HEK293 (cell line): ENCODE measurements around the gene RHOT2.

Source experiments
- BCL11B ChIP-seq: fragments of 450-650 bp; formaldehyde crosslinking; IDR thresholded peaks from 2 replicates; pipeline ENCODE4 v1.5.1; 2016; ENCODE audit warnings: low read depth, missing biosample characterization, missing genetic modification characterization
- CTCF ChIP-seq: fragments of 450-650 bp; formaldehyde crosslinking; IDR thresholded peaks from 2 replicates; pipeline ENCODE4 v1.5.1; 2016; ENCODE audit warnings: missing biosample characterization, missing genetic modification characterization
- GLI2 ChIP-seq: fragments of 450-650 bp; formaldehyde crosslinking; IDR thresholded peaks from 2 replicates; pipeline ENCODE4; 2017; ENCODE audit warnings: missing biosample characterization, missing genetic modification characterization, low read depth, borderline replicate concordance
- GLIS2 ChIP-seq: fragments of 450-650 bp; formaldehyde crosslinking; IDR thresholded peaks from 2 replicates; pipeline ENCODE4 v1.5.1; 2016; ENCODE audit warnings: missing biosample characterization, missing genetic modification characterization
- KLF8 ChIP-seq: fragments of 450-650 bp; formaldehyde crosslinking; IDR thresholded peaks from 2 replicates; pipeline ENCODE4 v1.5.1; 2016; ENCODE audit warnings: missing biosample characterization, missing genetic modification characterization
- OSR2 ChIP-seq: fragments of 450-650 bp; formaldehyde crosslinking; IDR thresholded peaks from 2 replicates; pipeline ENCODE4 v1.5.1; 2016; ENCODE audit warnings: missing biosample characterization, missing genetic modification characterization
- PRDM1 ChIP-seq: fragments of 450-650 bp; formaldehyde crosslinking; IDR thresholded peaks from 2 replicates; pipeline ENCODE4; 2016; ENCODE audit warnings: missing biosample characterization, missing genetic modification characterization
- PRDM10 ChIP-seq: fragments of 450-650 bp; formaldehyde crosslinking; IDR thresholded peaks from 2 replicates; pipeline ENCODE4 v1.5.1; 2016; ENCODE audit warnings: missing biosample characterization, missing genetic modification characterization
- SALL2 ChIP-seq: fragments of 450-650 bp; formaldehyde crosslinking; IDR thresholded peaks from 2 replicates; pipeline ENCODE4 v1.5.0; 2017; ENCODE audit warnings: missing biosample characterization, mild to moderate bottlenecking, missing genetic modification characterization, borderline replicate concordance
- SP7 ChIP-seq: fragments of 450-650 bp; formaldehyde crosslinking; IDR thresholded peaks from 2 replicates; pipeline ENCODE4 v1.5.1; 2016; ENCODE audit warnings: missing biosample characterization, missing genetic modification characterization
- TCF7L2 ChIP-seq: IDR thresholded peaks from 2 replicates; pipeline ENCODE4 v1.6.1; 2011; ENCODE audit warnings: low read depth, mild to moderate bottlenecking, inconsistent platforms, low read length, moderate library complexity, borderline replicate concordance
- ZBTB8A ChIP-seq: fragments of 450-650 bp; formaldehyde crosslinking; IDR thresholded peaks from 2 replicates; pipeline ENCODE4 v1.5.1; 2016; ENCODE audit warnings: missing biosample characterization, missing genetic modification characterization
- ZNF19 ChIP-seq: fragments of 450-650 bp; formaldehyde crosslinking; IDR thresholded peaks from 2 replicates; pipeline ENCODE4; 2016; ENCODE audit warnings: missing biosample characterization, missing genetic modification characterization, low read depth
- ZNF202 ChIP-seq: fragments of 450-650 bp; formaldehyde crosslinking; IDR thresholded peaks from 2 replicates; pipeline ENCODE4 v1.5.1; 2016; ENCODE audit warnings: missing biosample characterization, missing genetic modification characterization, borderline replicate concordance
- ZNF214 ChIP-seq: fragments of 450-650 bp; formaldehyde crosslinking; IDR thresholded peaks from 2 replicates; pipeline ENCODE4 v1.5.1; 2017; ENCODE audit warnings: missing biosample characterization, mild to moderate bottlenecking, missing genetic modification characterization, borderline replicate concordance
- ZNF248 ChIP-seq: fragments of 450-650 bp; formaldehyde crosslinking; IDR thresholded peaks from 2 replicates; pipeline ENCODE4 v1.5.1; 2017; ENCODE audit warnings: missing biosample characterization, missing genetic modification characterization
- ZNF324 ChIP-seq: fragments of 450-650 bp; formaldehyde crosslinking; IDR thresholded peaks from 2 replicates; pipeline ENCODE4 v1.5.1; 2016; ENCODE audit warnings: missing biosample characterization, missing genetic modification characterization
- ZNF37A ChIP-seq: fragments of 450-650 bp; IDR thresholded peaks from 2 replicates; pipeline ENCODE4 v1.5.1; 2018; ENCODE audit warnings: missing biosample characterization, missing genetic modification characterization
- ZNF391 ChIP-seq: fragments of 450-650 bp; formaldehyde crosslinking; IDR thresholded peaks from 2 replicates; pipeline ENCODE4 v1.5.1; 2016; ENCODE audit warnings: low read depth, missing biosample characterization, missing genetic modification characterization, borderline replicate concordance
- ZNF473 ChIP-seq: fragments of 450-650 bp; formaldehyde crosslinking; IDR thresholded peaks from 2 replicates; pipeline ENCODE4 v1.5.1; 2017; ENCODE audit warnings: missing biosample characterization, missing genetic modification characterization
- ZNF48 ChIP-seq: fragments of 450-650 bp; formaldehyde crosslinking; IDR thresholded peaks from 2 replicates; pipeline ENCODE4 v1.5.1; 2016; ENCODE audit warnings: missing biosample characterization, missing genetic modification characterization
- ZNF488 ChIP-seq: fragments of 450-650 bp; formaldehyde crosslinking; IDR thresholded peaks from 2 replicates; pipeline ENCODE4 v1.5.1; 2016; ENCODE audit warnings: missing biosample characterization, missing genetic modification characterization
- ZNF544 ChIP-seq: fragments of 450-650 bp; formaldehyde crosslinking; IDR thresholded peaks from 2 replicates; pipeline ENCODE4 v1.5.0; 2017; ENCODE audit warnings: missing biosample characterization, missing genetic modification characterization
- ZNF561 ChIP-seq: fragments of 450-650 bp; IDR thresholded peaks from 2 replicates; pipeline ENCODE4 v1.5.1; 2018; ENCODE audit warnings: missing biosample characterization, missing genetic modification characterization, borderline replicate concordance
- ZNF596 ChIP-seq: fragments of 450-650 bp; IDR thresholded peaks from 2 replicates; pipeline ENCODE4 v1.5.0; 2018; ENCODE audit warnings: missing biosample characterization, mild to moderate bottlenecking, missing genetic modification characterization, moderate library complexity
- ZNF623 ChIP-seq: fragments of 450-650 bp; formaldehyde crosslinking; IDR thresholded peaks from 2 replicates; pipeline ENCODE4 v1.5.1; 2016; ENCODE audit warnings: missing biosample characterization, missing genetic modification characterization
- ZNF654 ChIP-seq: fragments of 450-650 bp; formaldehyde crosslinking; IDR thresholded peaks from 2 replicates; pipeline ENCODE4 v1.5.1; 2016; ENCODE audit warnings: low read depth, missing biosample characterization, missing genetic modification characterization
- ZNF704 ChIP-seq: fragments of 450-650 bp; formaldehyde crosslinking; IDR thresholded peaks from 2 replicates; pipeline ENCODE4 v1.5.1; 2016; ENCODE audit warnings: missing biosample characterization, missing genetic modification characterization
- ZNF785 ChIP-seq: fragments of 450-650 bp; formaldehyde crosslinking; IDR thresholded peaks from 2 replicates; pipeline ENCODE4 v1.5.1; 2016; ENCODE audit warnings: missing biosample characterization, missing genetic modification characterization
- ZSCAN23 ChIP-seq: fragments of 450-650 bp; formaldehyde crosslinking; IDR thresholded peaks from 2 replicates; pipeline ENCODE4 v1.5.1; 2016; ENCODE audit warnings: missing biosample characterization, missing genetic modification characterization
- TF ChIP-seq, protein P1 (sequence below): IDR thresholded peaks from 2 replicates; pipeline ENCODE4 v1.6.1; 2011; ENCODE audit warnings: mild to moderate bottlenecking, low read depth, low read length, borderline replicate concordance

Gene RHOT2

GRCh38 chr16:706189-707061 is 38.5 kb downstream of the RHOT2 start (continued):
- TF ChIP-seq, protein P1, sequence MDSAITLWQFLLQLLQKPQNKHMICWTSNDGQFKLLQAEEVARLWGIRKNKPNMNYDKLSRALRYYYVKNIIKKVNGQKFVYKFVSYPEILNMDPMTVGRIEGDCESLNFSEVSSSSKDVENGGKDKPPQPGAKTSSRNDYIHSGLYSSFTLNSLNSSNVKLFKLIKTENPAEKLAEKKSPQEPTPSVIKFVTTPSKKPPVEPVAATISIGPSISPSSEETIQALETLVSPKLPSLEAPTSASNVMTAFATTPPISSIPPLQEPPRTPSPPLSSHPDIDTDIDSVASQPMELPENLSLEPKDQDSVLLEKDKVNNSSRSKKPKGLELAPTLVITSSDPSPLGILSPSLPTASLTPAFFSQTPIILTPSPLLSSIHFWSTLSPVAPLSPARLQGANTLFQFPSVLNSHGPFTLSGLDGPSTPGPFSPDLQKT = no peak
- TF ChIP-seq PRDM10 (tag by site-specific recombination) (no peak; the same call in 1 of the 2 replicates), TCF7L2 (no peak), ZNF37A (tag by site-specific recombination) (no peak), OSR2 (tag by site-specific recombination) (no peak), BCL11B (tag by site-specific recombination) (no peak), ZNF544 (tag by site-specific recombination) (no peak), ZNF19 (tag by site-specific recombination) (no peak), ZSCAN23 (tag by site-specific recombination) (no peak), ZNF473 (no peak), ZNF785 (tag by site-specific recombination) (no peak), ZNF623 (no peak), ZNF704 (tag by site-specific recombination) (no peak), ZNF324 (tag by site-specific recombination) (no peak), ZNF214 (tag by site-specific recombination) (no peak), ZNF654 (tag by site-specific recombination) (no peak), ZNF561 (no peak), SALL2 (tag by site-specific recombination) (no peak), ZNF488 (tag by site-specific recombination) (no peak), ZNF202 (no peak), ZNF48 (tag by site-specific recombination) (no peak), ZNF248 (tag by site-specific recombination) (no peak), KLF8 (tag by site-specific recombination) (no peak; the same call in 1 of the 2 replicates), ZBTB8A (0 out of 2 replicates have a peak, but pooled peaks have one; percentile 54), ZNF391 (tag by site-specific recombination) (no peak), ZNF596 (tag by site-specific recombination) (no peak), PRDM1 (no peak), GLI2 (no peak), SP7 (tag by site-specific recombination) (no peak), CTCF (tag by site-specific recombination) (no peak), GLIS2 (peak; percentile 84)
